CD4-positive, alpha-beta T cell treated with Interleukin-1 beta for 1 hour (primary cell): ENCODE measurements around the gene HMOX1.

ENCODE experiments used
- DNase-seq, 2 donors: peaks; one replicate each; pipeline ENCODE4 v3.0.0-alpha.2; 2020 to 2022

Gene HMOX1

GRCh38 chr22:35407362-35407761 lies 26.5 kb downstream of the HMOX1 start:
- no peak for DNase-seq

- peak; percentile 30 to 86 for DNase-seq
These were observed 29.1 kb downstream of the HMOX1 start for GRCh38 chr22:35409783-35410662.

GRCh38 chr22:35410663-35411034 lies 29.8 kb downstream of the HMOX1 start:
- no peak for DNase-seq

- DNase-seq, result peak in 1 of 2 donors; percentile 64
These were observed 30.2 kb downstream of the HMOX1 start for GRCh38 chr22:35411102-35411501.

- DNase-seq, result no peak
These were observed 32.7 kb downstream of the HMOX1 start for GRCh38 chr22:35413624-35414023.

GRCh38 chr22:35417606-35418005 lies 36.7 kb downstream of the HMOX1 start:
- DNase-seq, result no peak

GRCh38 chr22:35418088-35418487 lies 37.2 kb downstream of the HMOX1 start:
- no peak for DNase-seq

- no peak for DNase-seq
These were observed 37.8 kb downstream of the HMOX1 start for GRCh38 chr22:35418731-35419130.

GRCh38 chr22:35419756-35420155 lies 38.9 kb downstream of the HMOX1 start:
- no peak for DNase-seq

- no peak for DNase-seq
These were observed 40.2 kb downstream of the HMOX1 start for GRCh38 chr22:35421121-35421520.

- no peak for DNase-seq
These were observed 41.2 kb downstream of the HMOX1 start for GRCh38 chr22:35422145-35422544.

GRCh38 chr22:35422936-35423335 lies 42.0 kb downstream of the HMOX1 start:
- DNase-seq, result no peak

GRCh38 chr22:35424081-35424480 lies 43.2 kb downstream of the HMOX1 start:
- no peak for DNase-seq

GRCh38 chr22:35424761-35425160 lies 43.9 kb downstream of the HMOX1 start:
- DNase-seq, result no peak

- DNase-seq, result no peak
These were observed 44.6 kb downstream of the HMOX1 start for GRCh38 chr22:35425546-35425945.

GRCh38 chr22:35425971-35426800 lies 45.3 kb downstream of the HMOX1 start:
- DNase-seq, result no peak

- DNase-seq, result no peak
These were observed 45.9 kb downstream of the HMOX1 start for GRCh38 chr22:35426801-35427140.

GRCh38 chr22:35430897-35431322 lies 50.0 kb downstream of the HMOX1 start:
- DNase-seq, result peak; percentile 61 to 63

GRCh38 chr22:35431483-35432227 lies 50.8 kb downstream of the HMOX1 start:
- DNase-seq, result no peak

- no peak for DNase-seq
These were observed 51.5 kb downstream of the HMOX1 start for GRCh38 chr22:35432228-35432905.

- DNase-seq, result no peak
These were observed 53.3 kb downstream of the HMOX1 start for GRCh38 chr22:35434061-35434710.

- DNase-seq, result no peak
These were observed 54.4 kb downstream of the HMOX1 start for GRCh38 chr22:35435201-35435740.
